H1 (cell line): ENCODE results near the gene SPAM1.

ENCODE experiments used
- EZH2 ChIP-seq: fragments of 200-600 bp; sonication (generic); IDR thresholded peaks from 2 replicates; pipeline ENCODE4 v1.7.1; 2012; ENCODE audit warnings: low read depth, mild to moderate bottlenecking, moderate library complexity, low read length, inconsistent platforms; ENCODE audit not compliant: severe bottlenecking
- FOSL1 ChIP-seq: IDR thresholded peaks from 2 replicates; pipeline ENCODE4 v1.6.1; 2011; ENCODE audit warnings: mild to moderate bottlenecking, low read depth, low read length, moderate library complexity; ENCODE audit not compliant: insufficient read depth
- NRF1 ChIP-seq: IDR thresholded peaks from 2 replicates; pipeline ENCODE4 v1.6.1; 2011; ENCODE audit warnings: mild to moderate bottlenecking, low read depth, low read length, improper control_type of control experiment
- POLR2A ChIP-seq, 2 experiments: IDR thresholded peaks; 1 replicate in 1 of 2; 2 replicates in 1 of 2; pipeline ENCODE4 v1.6.1; 2011; ENCODE audit warnings: low read depth in 2 of 2, low read length in 2 of 2, mild to moderate bottlenecking in 2 of 2; ENCODE audit errors: control extremely low read depth in 1 of 2
- SP2 ChIP-seq: IDR thresholded peaks from 2 replicates; pipeline ENCODE4 v1.6.1; 2012; ENCODE audit warnings: mild to moderate bottlenecking, low read length, inconsistent platforms
- SP4 ChIP-seq: IDR thresholded peaks from 2 replicates; pipeline ENCODE4 v1.6.1; 2012; ENCODE audit warnings: low read length, inconsistent platforms
- TF ChIP-seq, protein P1 (sequence below), 3 experiments: IDR thresholded peaks; 1 replicate in 2 of 3; 2 replicates in 1 of 3; pipeline versions ENCODE4 v1.5.1 to v1.6.1; 2011; ENCODE audit warnings: low read length in 3 of 3, mild to moderate bottlenecking in 3 of 3, inconsistent platforms in 2 of 3, low read depth in 1 of 3, moderate library complexity in 1 of 3; ENCODE audit not compliant: insufficient read depth in 1 of 3; ENCODE audit errors: control extremely low read depth in 1 of 3

DNA sequence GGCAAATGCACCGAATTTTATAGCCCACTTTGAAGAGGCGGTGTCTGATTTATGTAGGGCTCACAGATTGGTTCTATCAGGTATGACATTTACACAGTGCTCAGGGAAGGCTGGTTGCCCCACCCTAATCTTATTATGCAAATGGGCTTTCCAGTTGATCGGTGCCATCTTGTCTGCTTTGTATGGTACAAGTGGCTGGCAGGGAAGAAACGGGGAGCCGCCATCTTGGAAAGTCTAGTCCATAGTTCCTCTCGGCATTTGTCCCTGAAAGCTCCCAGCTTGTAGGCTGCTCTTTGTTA is 71.2 kb downstream of the SPAM1 start:
- TF ChIP-seq EZH2: no peak
- no peak for TF ChIP-seq NRF1
- TF ChIP-seq SP4: no peak
- TF ChIP-seq, protein P1, sequence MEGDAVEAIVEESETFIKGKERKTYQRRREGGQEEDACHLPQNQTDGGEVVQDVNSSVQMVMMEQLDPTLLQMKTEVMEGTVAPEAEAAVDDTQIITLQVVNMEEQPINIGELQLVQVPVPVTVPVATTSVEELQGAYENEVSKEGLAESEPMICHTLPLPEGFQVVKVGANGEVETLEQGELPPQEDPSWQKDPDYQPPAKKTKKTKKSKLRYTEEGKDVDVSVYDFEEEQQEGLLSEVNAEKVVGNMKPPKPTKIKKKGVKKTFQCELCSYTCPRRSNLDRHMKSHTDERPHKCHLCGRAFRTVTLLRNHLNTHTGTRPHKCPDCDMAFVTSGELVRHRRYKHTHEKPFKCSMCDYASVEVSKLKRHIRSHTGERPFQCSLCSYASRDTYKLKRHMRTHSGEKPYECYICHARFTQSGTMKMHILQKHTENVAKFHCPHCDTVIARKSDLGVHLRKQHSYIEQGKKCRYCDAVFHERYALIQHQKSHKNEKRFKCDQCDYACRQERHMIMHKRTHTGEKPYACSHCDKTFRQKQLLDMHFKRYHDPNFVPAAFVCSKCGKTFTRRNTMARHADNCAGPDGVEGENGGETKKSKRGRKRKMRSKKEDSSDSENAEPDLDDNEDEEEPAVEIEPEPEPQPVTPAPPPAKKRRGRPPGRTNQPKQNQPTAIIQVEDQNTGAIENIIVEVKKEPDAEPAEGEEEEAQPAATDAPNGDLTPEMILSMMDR (IDR thresholded peaks at IDR 0.05; ENCODE audit: control extremely low read depth in 1 of 3, insufficient read depth in 1 of 3, low read depth in 1 of 3, low read length in 3 of 3): no peak
- no peak for TF ChIP-seq SP2
- TF ChIP-seq POLR2A (IDR thresholded peaks at IDR 0.05; ENCODE audit: control extremely low read depth in 1 of 2, low read depth in 2 of 2, low read length in 2 of 2): no peak
- TF ChIP-seq FOSL1: no peak
